ENCODE data around the gene FEM1B. TPM values are rescaled to one million over a fixed set of nuclear protein-coding genes. Genes with fewer than 3 reads are reported as not detected.

The FEM1B gene
- total and polyA plus RNA-seq, 2 of the 8 experiments (the other 6 are each of a cell fraction or from before 2014, with no cell fraction given): 36.1 to 83.8 TPM

- H3K23ac ChIP-seq (ENCODE audit: insufficient read length): no peak overlapping the region
- peak overlapping the region; percentile 94 for H3K27ac ChIP-seq (ENCODE audit: low read depth, low read length)
- H3K56ac ChIP-seq (replicated peaks; ENCODE audit: insufficient read length, low read depth, low read length): peak overlapping the region; percentile 66
- peaks cover 23 to 56% of the 10 kb centered on the region in 2 experiments for H3K79me2 ChIP-seq (ENCODE audit: control insufficient read depth in 1 of 2, insufficient read depth in 2 of 2, low read length in 2 of 2)
- DNase-seq (ENCODE audit: low read depth in 1 of 2, low spot score in 2 of 2): no peak
- no peak overlapping the region for H2BK120ac ChIP-seq (replicated peaks; ENCODE audit: low read depth, low read length)
- H3K4me1 ChIP-seq (replicated peaks in 1 of 4; ENCODE audit: control insufficient read depth in 3 of 4, insufficient read depth in 4 of 4, low read length in 3 of 4): peaks cover 5 to 18% (median 13%) of the 10 kb centered on the region in 4 experiments; a peak in 6 of 7 replicates
- no peaks in the 10 kb centered on the region for H3K27me3 ChIP-seq (replicated peaks in 1 of 4; ENCODE audit: control insufficient read depth in 3 of 4, extremely low read depth in 1 of 4, insufficient read depth in 3 of 4, low read length in 3 of 4)
- peak overlapping the region; percentile 47; the same call in 1 of the 2 replicates for H2AK5ac ChIP-seq (ENCODE audit: low read depth, low read length)
- no peak overlapping the region for H2BK12ac ChIP-seq (ENCODE audit: low read depth, low read length)
- peaks cover 0 to under 1% (median under 1%) of the 10 kb centered on the region in 4 experiments; a peak in 2 of 8 replicates for H3K36me3 ChIP-seq (ENCODE audit: control insufficient read depth in 2 of 4, insufficient read depth in 4 of 4, low read length in 3 of 4)
- H4K5ac ChIP-seq (ENCODE audit: insufficient read length, low read depth, low read length): peak overlapping the region; percentile 64
- peak overlapping the region; percentile 79 for H4K91ac ChIP-seq (replicated peaks; ENCODE audit: insufficient read length, low read length)
- 12% methylated on average over 23 of the region's 23 CpGs; no CpG with 5 or more reads in 1 of the 2 experiments for WGBS, 2 experiments (ENCODE audit: extremely low coverage in 1 of 2, insufficient coverage in 1 of 2, insufficient read length in 1 of 2, insufficient replicate concordance in 2 of 2, low coverage in 1 of 2, low lambda C conversion rate in 2 of 2, missing lambda C conversion rate in 1 of 2)
- no peak overlapping the region for H3K14ac ChIP-seq (ENCODE audit: insufficient read length)
- POLR2A ChIA-PET (ENCODE audit: partially characterized antibody): interaction anchor here (0.6 to 5.5 kb wide), 18 partner anchors 11 to 720 kb away, joined by 3 to 50 read pairs (median 5); partner anchors contain the start of gene CLN6
- CTCF ChIA-PET (ENCODE audit: partially characterized antibody): interaction anchor here (0.9 to 10.1 kb wide), 3 partner anchors 25 to 28 kb away, joined by 4 to 72 read pairs (median 4); no protein-coding TSS in a partner anchor
- 0 out of 2 replicates have a peak overlapping the region, but pooled peaks have one; percentile 81 for H3K18ac ChIP-seq (ENCODE audit: extremely low read depth, low read length)
- no peak overlapping the region for H2BK20ac ChIP-seq (ENCODE audit: low read length)
- no peak overlapping the region for H3K4ac ChIP-seq (replicated peaks; ENCODE audit: insufficient read length, low read depth, low read length)
- H2BK15ac ChIP-seq (ENCODE audit: low read length): 0 out of 2 replicates have a peak overlapping the region, but pooled peaks have one; percentile 66
- H3K79me1 ChIP-seq (ENCODE audit: low read depth, low read length): no peaks in the 10 kb centered on the region; the same call in 1 of the 2 replicates
- TF ChIP-seq SIN3A (conservative IDR thresholded peaks at IDR 0.05 in 1 of 2, IDR thresholded peaks at IDR 0.05 in 1 of 2; ENCODE audit: low read depth in 1 of 2, low read length in 2 of 2) (no peak), SRF (IDR thresholded peaks at IDR 0.05; ENCODE audit: low read depth, low read length) (no peak), ATF3 (IDR thresholded peaks at IDR 0.05; ENCODE audit: insufficient read depth, low read depth, low read length) (no peak), POU5F1 (IDR thresholded peaks at IDR 0.05; ENCODE audit: low read depth, low read length) (no peak), MAX (IDR thresholded peaks at IDR 0.05) (no peak), SAP30 (IDR thresholded peaks at IDR 0.05; ENCODE audit: insufficient read depth, insufficient replicate concordance, low read length) (peak; percentile 73)
- H3K4me2 ChIP-seq (ENCODE audit: insufficient read depth in 1 of 2, low read depth in 2 of 2, low read length in 2 of 2): peak overlapping the region; percentile 86 to 95
- no peak for FAIRE-seq
- H3K23me2 ChIP-seq (ENCODE audit: low read depth, low read length): peaks cover 13% of the 10 kb centered on the region
- H3K9ac ChIP-seq (replicated peaks in 1 of 4; ENCODE audit: extremely low read depth in 1 of 4, low read depth in 3 of 4, low read length in 3 of 4): peak overlapping the region; percentile 89 to 97 (median 94)
- H4K20me1 ChIP-seq (replicated peaks in 1 of 2; ENCODE audit: control insufficient read depth in 1 of 2, insufficient read depth in 2 of 2, low read length in 2 of 2): peaks cover 20 to 21% of the 10 kb centered on the region in 2 experiments
- H2AFZ ChIP-seq (ENCODE audit: low read length): no peak overlapping the region
- H3K9me3 ChIP-seq (ENCODE audit: insufficient read depth in 2 of 2, low read depth in 1 of 2, low read length in 1 of 2): no peaks in the 10 kb centered on the region
- H3K4me3 ChIP-seq (ENCODE audit: extremely low read depth in 1 of 4, insufficient read depth in 2 of 4, low read depth in 3 of 4, low read length in 4 of 4): peak overlapping the region; percentile 78 to 99 (median 89)
- H2BK5ac ChIP-seq (ENCODE audit: low read depth, low read length): peak overlapping the region; percentile 97
- peak overlapping the region; percentile 99; the same call in 1 of the 2 replicates for H4K8ac ChIP-seq (ENCODE audit: extremely low read depth, insufficient read depth, low read length)
These were observed 1.3 kb downstream of the FEM1B start for GRCh38 chr15:68278595-68279405.

All from H1 (cell line).